Ascending aorta (tissue), 2 donors: ENCODE data around the gene SDHA. TPM values are rescaled to one million over a fixed set of nuclear protein-coding genes. Genes with fewer than 3 reads are reported as not detected.

ENCODE experiments used
- DNase-seq, 2 donors: peaks; one replicate each; pipeline ENCODE4 v3.0.0-alpha.2; 2019; ENCODE audit warnings: low spot score in 2 of 2
- H3K27ac ChIP-seq, 2 donors: fragments of 200-600 bp; sonication (generic); one replicate each; pipeline ENCODE4 v1.5.1; 2016 to 2017; ENCODE audit warnings: mild to moderate bottlenecking in 1 of 2
- H3K27me3 ChIP-seq: fragments of 200-600 bp; sonication (generic); one replicate; pipeline ENCODE4 v1.5.1; 2017
- H3K36me3 ChIP-seq, 2 donors: fragments of 200-600 bp; sonication (generic); one replicate each; pipeline ENCODE4 v1.5.1; 2016
- H3K4me1 ChIP-seq, 2 donors: fragments of 200-600 bp; sonication (generic); one replicate each; pipeline ENCODE4 v1.5.1; 2016 to 2017; ENCODE audit warnings: mild to moderate bottlenecking in 1 of 2
- H3K4me3 ChIP-seq, 2 donors: fragments of 200-600 bp; sonication (generic); one replicate each; pipeline ENCODE4 v1.5.1; 2016 to 2017; ENCODE audit warnings: mild to moderate bottlenecking in 1 of 2
- H3K9me3 ChIP-seq, 2 donors: fragments of 200-600 bp; sonication (generic); one replicate each; pipeline ENCODE4 v1.5.1; 2016
- intact Hi-C: fragments of 100-400 bp; cut with DNase I; formaldehyde crosslinking; loops from one replicate; pipeline ENCODE4 v1.15.1; 2023
- total RNA-seq: library from RNA; depleted of rRNA; stranded (reverse); fragments of >200 nt; gene quantifications from one replicate; pipeline ENCODE4 v1.1.0, GENCODE V29; 2016
- TF ChIP-seq, protein P1 (sequence below), 3 experiments: fragments of 200-600 bp in 2 of 3; fragments of 450-650 bp in 1 of 3; sonication (generic) in 2 of 3; IDR thresholded peaks; one replicate each; pipeline ENCODE4 v1.5.1; 2016 to 2019; ENCODE audit warnings: antibody characterized with exemption in 3 of 3, mild to moderate bottlenecking in 1 of 3, moderate library complexity in 1 of 3

SDHA gene
- total RNA-seq, 1 donor from 2014 or later = 41.1 TPM

DNA sequence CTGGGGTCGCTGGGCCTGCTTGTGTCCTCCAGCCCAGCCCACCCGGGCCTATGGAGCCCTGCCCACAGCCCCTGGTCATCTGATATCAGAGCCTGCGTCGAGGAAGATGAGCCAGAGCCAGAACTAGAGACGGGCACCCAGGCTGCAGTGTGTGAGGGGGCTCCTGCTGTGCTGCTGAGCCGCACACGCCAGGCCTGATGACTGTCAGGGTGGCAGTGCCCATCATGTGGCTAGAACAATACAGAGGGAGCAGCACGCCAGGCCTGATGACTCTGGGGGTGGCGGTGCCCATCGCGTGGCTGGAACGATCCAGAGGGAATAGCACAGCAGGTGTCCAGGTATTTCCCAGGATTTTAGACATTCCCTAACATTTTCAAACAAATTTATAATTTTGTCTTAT is 36.0 kb upstream of the SDHA start:
- TF ChIP-seq, protein P1, sequence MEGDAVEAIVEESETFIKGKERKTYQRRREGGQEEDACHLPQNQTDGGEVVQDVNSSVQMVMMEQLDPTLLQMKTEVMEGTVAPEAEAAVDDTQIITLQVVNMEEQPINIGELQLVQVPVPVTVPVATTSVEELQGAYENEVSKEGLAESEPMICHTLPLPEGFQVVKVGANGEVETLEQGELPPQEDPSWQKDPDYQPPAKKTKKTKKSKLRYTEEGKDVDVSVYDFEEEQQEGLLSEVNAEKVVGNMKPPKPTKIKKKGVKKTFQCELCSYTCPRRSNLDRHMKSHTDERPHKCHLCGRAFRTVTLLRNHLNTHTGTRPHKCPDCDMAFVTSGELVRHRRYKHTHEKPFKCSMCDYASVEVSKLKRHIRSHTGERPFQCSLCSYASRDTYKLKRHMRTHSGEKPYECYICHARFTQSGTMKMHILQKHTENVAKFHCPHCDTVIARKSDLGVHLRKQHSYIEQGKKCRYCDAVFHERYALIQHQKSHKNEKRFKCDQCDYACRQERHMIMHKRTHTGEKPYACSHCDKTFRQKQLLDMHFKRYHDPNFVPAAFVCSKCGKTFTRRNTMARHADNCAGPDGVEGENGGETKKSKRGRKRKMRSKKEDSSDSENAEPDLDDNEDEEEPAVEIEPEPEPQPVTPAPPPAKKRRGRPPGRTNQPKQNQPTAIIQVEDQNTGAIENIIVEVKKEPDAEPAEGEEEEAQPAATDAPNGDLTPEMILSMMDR (IDR thresholded peaks at IDR 0.05) = no peak
- Histone ChIP-seq H3K36me3 (no peaks in the 10 kb centered on the region), H3K4me1 (no peaks in the 10 kb centered on the region), H3K9me3 (no peaks in the 10 kb centered on the region), H3K27ac (no peak overlapping the region), H3K27me3 (no peaks in the 10 kb centered on the region), H3K4me3 (no peak overlapping the region)
- no peak for DNase-seq
- intact Hi-C loops = no loop called here

DNA sequence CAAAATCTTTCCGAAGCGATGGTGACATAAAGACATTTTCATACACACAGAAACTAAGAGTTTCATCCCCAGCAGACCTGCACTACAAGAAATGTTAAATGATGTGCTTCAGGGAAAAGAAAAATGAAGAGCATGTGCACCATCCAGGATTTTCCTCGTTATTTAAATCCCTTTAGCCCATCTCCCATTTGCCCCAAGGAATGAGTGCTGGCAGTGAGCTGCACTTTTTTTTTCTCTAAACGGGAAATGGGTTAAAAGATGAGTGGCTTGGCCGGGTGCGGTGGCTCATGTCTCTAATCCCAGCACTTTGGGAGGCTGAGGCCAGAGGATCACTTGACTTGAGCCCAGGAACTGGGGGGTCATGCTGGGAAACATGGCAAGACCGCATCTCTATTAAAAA is 33.6 kb upstream of the SDHA start:
- Histone ChIP-seq H3K27ac (no peak overlapping the region), H3K4me3 (no peak overlapping the region), H3K36me3 (no peaks in the 10 kb centered on the region), H3K27me3 (no peaks in the 10 kb centered on the region), H3K4me1 (peaks cover 0 to 6% of the 10 kb centered on the region in 2 donors), H3K9me3 (no peaks in the 10 kb centered on the region)
- no peak for DNase-seq
- TF ChIP-seq, protein P1 (IDR thresholded peaks at IDR 0.05) = no peak
- intact Hi-C loops = no loop called here

DNA sequence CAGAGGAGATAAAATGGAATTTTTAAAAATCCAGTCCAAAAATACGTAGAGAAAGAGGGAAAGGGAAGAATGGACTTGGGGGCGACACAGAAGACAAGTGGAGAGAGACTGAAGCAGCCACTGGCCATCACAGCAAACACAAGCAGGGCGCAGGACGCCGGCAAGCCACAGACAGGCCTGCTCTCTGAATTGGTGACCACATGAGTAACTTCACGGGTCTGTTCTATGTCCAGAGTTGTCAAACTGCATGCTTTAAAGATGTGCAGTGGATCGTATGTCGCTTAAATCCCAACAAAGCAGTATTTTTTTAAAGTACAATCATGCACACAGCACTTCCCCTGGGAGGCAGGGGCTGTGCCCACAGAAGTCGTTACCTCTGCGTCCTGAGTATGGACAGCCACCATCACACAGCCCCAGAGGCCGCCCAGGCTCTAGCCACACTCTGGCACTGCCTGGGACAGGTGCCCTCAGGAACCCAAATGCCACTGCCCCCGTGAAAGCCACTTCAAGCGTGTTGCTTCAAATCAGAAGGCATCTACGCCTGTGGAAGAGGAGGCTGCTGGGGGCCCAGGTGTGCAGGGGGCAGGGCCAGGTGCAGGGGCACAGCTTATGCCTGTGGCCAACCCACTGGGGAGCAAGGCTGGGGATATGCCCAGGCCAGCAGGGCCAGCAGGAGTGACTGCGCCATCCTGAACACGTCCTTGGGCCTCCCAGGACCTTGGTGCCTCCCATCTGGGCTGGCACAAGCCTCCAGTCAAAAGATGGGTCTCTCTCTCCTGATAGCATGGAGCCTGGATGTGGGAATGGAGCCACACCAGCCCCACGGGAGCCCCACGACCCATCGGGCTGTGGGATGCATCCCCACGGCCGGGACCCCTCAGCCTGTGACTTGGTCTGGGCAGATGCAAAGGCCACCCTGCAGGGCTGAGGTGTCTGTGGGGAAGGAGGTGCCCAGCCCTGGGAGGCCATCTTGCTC is 32.7 kb upstream of the SDHA start:
- peaks cover under 1 to 6% of the 10 kb centered on the region in 2 donors for H3K4me1 ChIP-seq
- no peak overlapping the region for H3K27ac ChIP-seq
- DNase-seq = no peak
- intact Hi-C loops = no loop called here
- H3K9me3 ChIP-seq = no peaks in the 10 kb centered on the region
- no peak overlapping the region for H3K4me3 ChIP-seq
- TF ChIP-seq, protein P1 (IDR thresholded peaks at IDR 0.05) = no peak
- H3K27me3 ChIP-seq = no peaks in the 10 kb centered on the region
- H3K36me3 ChIP-seq = no peaks in the 10 kb centered on the region

DNA sequence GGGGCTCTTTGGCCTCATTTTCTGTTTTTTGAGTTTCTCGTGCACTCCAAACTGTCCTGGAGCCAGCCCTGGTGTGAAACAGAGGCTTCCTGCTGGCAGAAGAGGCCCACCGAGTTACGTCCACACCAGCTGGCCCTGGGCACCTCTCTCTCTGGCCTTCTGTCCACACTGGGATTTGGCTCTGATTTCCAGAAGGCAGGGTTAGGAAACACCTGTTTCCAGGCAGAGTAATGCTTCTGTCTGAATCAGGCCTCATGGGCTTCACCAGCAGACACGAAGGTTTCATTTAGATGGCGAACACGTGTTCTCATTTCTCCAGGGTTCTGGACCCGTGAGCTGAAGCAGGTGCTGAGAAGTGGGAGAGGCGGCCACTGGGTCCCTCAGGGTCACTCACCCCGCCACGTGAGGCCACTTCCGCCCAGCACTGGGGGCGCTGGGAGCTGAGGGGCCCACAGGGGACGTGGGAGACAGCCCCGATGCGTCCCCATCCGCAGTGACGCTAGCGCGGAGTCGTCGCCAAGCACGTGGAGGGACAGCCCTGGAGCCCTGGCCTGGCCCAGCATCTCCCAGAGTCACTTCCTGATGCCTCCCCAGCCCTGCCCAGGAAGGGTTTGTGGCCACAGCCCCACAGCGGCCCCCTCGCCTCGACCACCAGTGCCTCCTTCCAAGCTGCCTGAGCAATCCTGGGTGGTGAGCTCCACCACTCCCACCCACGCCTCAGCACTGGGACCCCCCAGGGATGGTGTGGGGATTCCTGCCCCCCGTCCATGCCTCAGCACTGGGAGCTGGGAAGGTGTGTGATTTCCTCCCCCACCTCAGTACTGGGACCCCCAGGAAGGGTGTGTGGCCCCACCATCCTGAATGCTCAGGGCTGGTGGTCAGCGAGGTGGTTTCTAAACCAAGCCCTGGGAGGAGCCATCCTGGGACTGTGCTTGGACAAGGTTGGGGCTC is 31.8 kb upstream of the SDHA start:
- no peaks in the 10 kb centered on the region for H3K36me3 ChIP-seq
- peaks cover 6% of the 10 kb centered on the region in 2 donors for H3K4me1 ChIP-seq
- H3K9me3 ChIP-seq = no peaks in the 10 kb centered on the region
- TF ChIP-seq, protein P1 (IDR thresholded peaks at IDR 0.05) = no peak
- intact Hi-C loops = no loop called here
- no peak overlapping the region for H3K4me3 ChIP-seq
- no peaks in the 10 kb centered on the region for H3K27me3 ChIP-seq
- DNase-seq = no peak
- H3K27ac ChIP-seq = no peak overlapping the region

DNA sequence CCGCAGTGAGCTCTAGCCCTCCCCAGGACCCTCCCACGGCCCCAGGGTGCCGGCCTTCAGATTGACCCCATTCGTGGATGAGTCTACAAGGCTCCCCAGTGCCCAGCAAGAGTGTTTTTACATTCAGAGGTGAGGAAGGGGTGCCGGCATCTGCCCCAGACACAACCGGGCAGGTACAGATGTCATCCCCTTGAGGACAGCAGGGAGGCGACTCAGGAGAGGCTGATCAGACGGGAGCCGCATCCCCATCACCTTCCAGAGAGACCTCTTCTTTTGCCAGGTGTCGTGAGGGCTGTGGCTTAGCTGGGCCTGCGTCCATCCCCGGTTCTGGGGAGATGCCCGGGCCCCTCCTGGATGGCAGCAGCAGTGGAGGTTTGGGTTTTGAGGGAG is 31.1 kb upstream of the SDHA start:
- intact Hi-C loops = no loop called here
- Histone ChIP-seq H3K36me3 (no peaks in the 10 kb centered on the region), H3K4me1 (peaks cover 6% of the 10 kb centered on the region in 2 donors), H3K27me3 (no peaks in the 10 kb centered on the region), H3K27ac (no peak overlapping the region), H3K9me3 (no peaks in the 10 kb centered on the region), H3K4me3 (no peak overlapping the region)
- no peak for DNase-seq
- TF ChIP-seq, protein P1 (IDR thresholded peaks at IDR 0.05) = no peak
